22Rv1 (cell line): ENCODE data around the gene SLC29A3.

Source experiments
- ZFX ChIP-seq: fragments of 450-650 bp; IDR thresholded peaks from 2 replicates; pipeline ENCODE4 v1.6.1; 2017; ENCODE audit warnings: antibody characterized with exemption, borderline replicate concordance
- TF ChIP-seq, protein P1 (sequence below): fragments of 450-650 bp; IDR thresholded peaks from 2 replicates; pipeline ENCODE4 v1.5.1; 2017; ENCODE audit warnings: mild to moderate bottlenecking

DNA sequence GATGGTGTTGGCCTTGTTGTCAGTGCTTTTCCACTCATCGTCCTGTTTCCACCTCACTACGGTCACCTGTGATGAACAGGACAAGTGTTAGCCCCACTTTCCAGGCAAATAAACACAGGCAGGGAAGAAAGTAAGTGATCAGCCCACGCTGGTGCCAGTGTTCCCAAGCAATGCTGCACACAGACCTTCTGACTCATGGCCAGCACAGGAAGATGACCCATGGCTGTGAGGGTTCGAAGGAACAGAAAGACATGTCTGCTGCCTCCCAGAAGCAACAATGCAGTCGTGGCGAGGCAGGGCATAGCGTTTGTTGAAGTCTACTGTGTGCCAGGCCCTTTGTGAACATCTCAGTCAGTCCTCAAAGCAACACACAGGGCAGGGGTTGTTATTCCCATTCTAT lies 35.7 kb downstream of the SLC29A3 start:
- TF ChIP-seq, protein P1, sequence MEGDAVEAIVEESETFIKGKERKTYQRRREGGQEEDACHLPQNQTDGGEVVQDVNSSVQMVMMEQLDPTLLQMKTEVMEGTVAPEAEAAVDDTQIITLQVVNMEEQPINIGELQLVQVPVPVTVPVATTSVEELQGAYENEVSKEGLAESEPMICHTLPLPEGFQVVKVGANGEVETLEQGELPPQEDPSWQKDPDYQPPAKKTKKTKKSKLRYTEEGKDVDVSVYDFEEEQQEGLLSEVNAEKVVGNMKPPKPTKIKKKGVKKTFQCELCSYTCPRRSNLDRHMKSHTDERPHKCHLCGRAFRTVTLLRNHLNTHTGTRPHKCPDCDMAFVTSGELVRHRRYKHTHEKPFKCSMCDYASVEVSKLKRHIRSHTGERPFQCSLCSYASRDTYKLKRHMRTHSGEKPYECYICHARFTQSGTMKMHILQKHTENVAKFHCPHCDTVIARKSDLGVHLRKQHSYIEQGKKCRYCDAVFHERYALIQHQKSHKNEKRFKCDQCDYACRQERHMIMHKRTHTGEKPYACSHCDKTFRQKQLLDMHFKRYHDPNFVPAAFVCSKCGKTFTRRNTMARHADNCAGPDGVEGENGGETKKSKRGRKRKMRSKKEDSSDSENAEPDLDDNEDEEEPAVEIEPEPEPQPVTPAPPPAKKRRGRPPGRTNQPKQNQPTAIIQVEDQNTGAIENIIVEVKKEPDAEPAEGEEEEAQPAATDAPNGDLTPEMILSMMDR = no peak
- TF ChIP-seq ZFX = no peak
